ENCODE measurements around the gene IL26. TPM values are rescaled to one million over a fixed set of nuclear protein-coding genes. Genes with fewer than 3 reads are reported as not detected.

Gene IL26
- total RNA-seq, 5 donors from 2014 or later (not counting 1 experiment from before 2014, with no cell fraction given) = 0.39 TPM; not detected in 4

GRCh38 chr12:68245180-68246021 is 19.8 kb upstream of the IL26 start:
- no peak overlapping the region for H3K27ac ChIP-seq (ENCODE audit: low read length)
- ChIA-PET CTCF (no interaction called here), POLR2A (interaction anchor here (0.5 to 0.8 kb wide), 3 partner anchors 63 to 217 kb away, joined by 3 to 4 read pairs (median 4); no protein-coding TSS in a partner anchor)
- Mint-ChIP-seq H3K9me3 (no peaks in the 10 kb centered on the region), H3K27ac (no peak overlapping the region), H3K4me3 (no peak overlapping the region), H3K4me1 (peaks cover 11 to 13% (median 13%) of the 10 kb centered on the region in 3 donors), H3K36me3 (no peaks in the 10 kb centered on the region), H3K27me3 (peaks cover 0 to 4% of the 10 kb centered on the region in 2 donors)
- DNase-seq = no peak
- peaks cover 0 to 3% of the 10 kb centered on the region in 2 experiments for H3K27me3 ChIP-seq (replicated peaks in 1 of 2; ENCODE audit: control insufficient read depth in 2 of 2, extremely low read depth in 1 of 2, insufficient read depth in 2 of 2, low read length in 1 of 2)
- no peak for ATAC-seq (replicated peaks in 1 of 4)
- WGBS (ENCODE audit: insufficient coverage) = 67% methylated on average over 1 of the region's 6 CpGs
- H3K4me1 ChIP-seq (ENCODE audit: control insufficient read depth in 1 of 2, extremely low read depth in 1 of 2, insufficient read depth in 2 of 2, low read length in 2 of 2) = peaks cover 8 to 9% of the 10 kb centered on the region in 2 experiments
- H3K9me3 ChIP-seq = no peaks in the 10 kb centered on the region
- H3K36me3 ChIP-seq (ENCODE audit: control insufficient read depth in 2 of 2, extremely low read depth in 1 of 2, insufficient read depth in 1 of 2, low read length in 1 of 2) = no peaks in the 10 kb centered on the region
- H3K4me3 ChIP-seq (ENCODE audit: control insufficient read depth in 1 of 2, extremely low read depth in 1 of 2, low read length in 1 of 2) = no peak overlapping the region

- ChIA-PET POLR2A (no interaction called here), CTCF (no interaction called here)
- no peaks in the 10 kb centered on the region for H3K36me3 ChIP-seq (ENCODE audit: control insufficient read depth in 2 of 2, extremely low read depth in 1 of 2, insufficient read depth in 1 of 2, low read length in 1 of 2)
- no peaks in the 10 kb centered on the region for H3K9me3 Mint-ChIP-seq
- H3K36me3 Mint-ChIP-seq = no peaks in the 10 kb centered on the region
- H3K4me3 ChIP-seq (ENCODE audit: control insufficient read depth in 1 of 2, extremely low read depth in 1 of 2, low read length in 1 of 2) = no peak overlapping the region
- H3K9me3 ChIP-seq = no peaks in the 10 kb centered on the region
- no peak overlapping the region for H3K4me3 Mint-ChIP-seq
- H3K27ac Mint-ChIP-seq = no peak overlapping the region
- H3K4me1 ChIP-seq (ENCODE audit: control insufficient read depth in 1 of 2, extremely low read depth in 1 of 2, insufficient read depth in 2 of 2, low read length in 2 of 2) = peaks cover 8 to 14% of the 10 kb centered on the region in 2 experiments
- ATAC-seq (replicated peaks in 1 of 4) (no peak), DNase-seq (no peak)
- no peaks in the 10 kb centered on the region for H3K27me3 ChIP-seq (replicated peaks in 1 of 2; ENCODE audit: control insufficient read depth in 2 of 2, extremely low read depth in 1 of 2, insufficient read depth in 2 of 2, low read length in 1 of 2)
- no peak overlapping the region for H3K27ac ChIP-seq (ENCODE audit: low read length)
- H3K4me1 Mint-ChIP-seq = peaks cover 19 to 25% (median 21%) of the 10 kb centered on the region in 3 donors
- peaks cover 0 to 4% of the 10 kb centered on the region in 2 donors for H3K27me3 Mint-ChIP-seq
Observed at GRCh38 chr12:68242777-68243176, 17.2 kb upstream of the IL26 start.

- H3K36me3 Mint-ChIP-seq = no peaks in the 10 kb centered on the region
- ChIA-PET POLR2A (interaction anchor here in 1 of 2 donors (0.5 to 0.6 kb wide), 2 partner anchors 94 to 596 kb away, joined by 3 to 4 read pairs; no protein-coding TSS in a partner anchor), CTCF (interaction anchor here (0.5 to 2.0 kb wide), 7 partner anchors 17 to 947 kb away, joined by 3 to 13 read pairs (median 3); no protein-coding TSS in a partner anchor)
- no peaks in the 10 kb centered on the region for H3K9me3 Mint-ChIP-seq
- peak overlapping the region; percentile 39 to 60 (median 39) for H3K4me3 Mint-ChIP-seq
- Histone ChIP-seq H3K9me3 (no peaks in the 10 kb centered on the region), H3K4me1 (ENCODE audit: control insufficient read depth in 1 of 2, extremely low read depth in 1 of 2, insufficient read depth in 2 of 2, low read length in 2 of 2) (peaks cover 18 to 26% of the 10 kb centered on the region in 2 experiments), H3K36me3 (ENCODE audit: control insufficient read depth in 2 of 2, extremely low read depth in 1 of 2, insufficient read depth in 1 of 2, low read length in 1 of 2) (no peaks in the 10 kb centered on the region), H3K4me3 (ENCODE audit: control insufficient read depth in 1 of 2, extremely low read depth in 1 of 2, low read length in 1 of 2) (no peak overlapping the region), H3K27me3 (replicated peaks in 1 of 2; ENCODE audit: control insufficient read depth in 2 of 2, extremely low read depth in 1 of 2, insufficient read depth in 2 of 2, low read length in 1 of 2) (no peaks in the 10 kb centered on the region), H3K27ac (ENCODE audit: low read length) (peak overlapping the region; percentile 68)
- ATAC-seq (replicated peaks in 1 of 4) (peak; percentile 92 to 94 (median 93)), DNase-seq (peak in 29 of 35 experiments; percentile 8 to 71 (median 29))
- peak overlapping the region; percentile 92 to 96 for H3K27ac Mint-ChIP-seq
- H3K4me1 Mint-ChIP-seq = peaks cover 36 to 40% (median 39%) of the 10 kb centered on the region in 3 donors
- 0% methylated on average over 1 of the region's 1 CpG for WGBS (ENCODE audit: insufficient coverage)
- H3K27me3 Mint-ChIP-seq = no peaks in the 10 kb centered on the region
Observed at GRCh38 chr12:68240975-68241374, 15.4 kb upstream of the IL26 start.

GRCh38 chr12:68240079-68240478 is 14.5 kb upstream of the IL26 start:
- ATAC-seq (replicated peaks in 1 of 4) (no peak), DNase-seq (no peak)
- no peak overlapping the region for H3K4me3 ChIP-seq (ENCODE audit: control insufficient read depth in 1 of 2, extremely low read depth in 1 of 2, low read length in 1 of 2)
- H3K4me3 Mint-ChIP-seq = peak overlapping the region in 1 of 3 donors; percentile 60
- no peaks in the 10 kb centered on the region for H3K9me3 ChIP-seq
- CTCF ChIA-PET = no interaction called here
- peaks cover 42 to 47% (median 45%) of the 10 kb centered on the region in 3 donors for H3K4me1 Mint-ChIP-seq
- H3K4me1 ChIP-seq (ENCODE audit: control insufficient read depth in 1 of 2, extremely low read depth in 1 of 2, insufficient read depth in 2 of 2, low read length in 2 of 2) = peaks cover 18 to 28% of the 10 kb centered on the region in 2 experiments
- 81% methylated on average over 1 of the region's 1 CpG for WGBS (ENCODE audit: insufficient coverage)
- H3K9me3 Mint-ChIP-seq = no peaks in the 10 kb centered on the region
- H3K27me3 Mint-ChIP-seq = no peaks in the 10 kb centered on the region
- H3K27me3 ChIP-seq (replicated peaks in 1 of 2; ENCODE audit: control insufficient read depth in 2 of 2, extremely low read depth in 1 of 2, insufficient read depth in 2 of 2, low read length in 1 of 2) = no peaks in the 10 kb centered on the region
- H3K36me3 ChIP-seq (ENCODE audit: control insufficient read depth in 2 of 2, extremely low read depth in 1 of 2, insufficient read depth in 1 of 2, low read length in 1 of 2) = no peaks in the 10 kb centered on the region
- H3K27ac ChIP-seq (ENCODE audit: low read length) = peak overlapping the region; percentile 68
- POLR2A ChIA-PET = no interaction called here
- peak overlapping the region; percentile 92 to 96 for H3K27ac Mint-ChIP-seq
- no peaks in the 10 kb centered on the region for H3K36me3 Mint-ChIP-seq

GRCh38 chr12:68239309-68239982 is 13.8 kb upstream of the IL26 start:
- Histone ChIP-seq H3K27me3 (replicated peaks in 1 of 2; ENCODE audit: control insufficient read depth in 2 of 2, extremely low read depth in 1 of 2, insufficient read depth in 2 of 2, low read length in 1 of 2) (no peaks in the 10 kb centered on the region), H3K4me1 (ENCODE audit: control insufficient read depth in 1 of 2, extremely low read depth in 1 of 2, insufficient read depth in 2 of 2, low read length in 2 of 2) (peaks cover 18 to 28% of the 10 kb centered on the region in 2 experiments), H3K9me3 (no peaks in the 10 kb centered on the region), H3K36me3 (ENCODE audit: control insufficient read depth in 2 of 2, extremely low read depth in 1 of 2, insufficient read depth in 1 of 2, low read length in 1 of 2) (no peaks in the 10 kb centered on the region), H3K27ac (ENCODE audit: low read length) (no peak overlapping the region), H3K4me3 (ENCODE audit: control insufficient read depth in 1 of 2, extremely low read depth in 1 of 2, low read length in 1 of 2) (no peak overlapping the region)
- ATAC-seq (replicated peaks in 1 of 4) (no peak), DNase-seq (no peak)
- Mint-ChIP-seq H3K36me3 (no peaks in the 10 kb centered on the region), H3K27ac (peak overlapping the region; percentile 92 to 96), H3K4me1 (peaks cover 47 to 53% (median 49%) of the 10 kb centered on the region in 3 donors), H3K27me3 (no peaks in the 10 kb centered on the region), H3K4me3 (no peak overlapping the region), H3K9me3 (no peaks in the 10 kb centered on the region)
- WGBS (ENCODE audit: insufficient coverage) = 100% methylated on average over 3 of the region's 6 CpGs
- POLR2A ChIA-PET = interaction anchor here (0.6 to 0.7 kb wide), 4 partner anchors 77 to 256 kb away, joined by 3 to 10 read pairs (median 4); no protein-coding TSS in a partner anchor
- CTCF ChIA-PET = interaction anchor here in 1 of 2 donors (0.5 kb wide), 1 partner anchor 18 kb away, joined by 4 read pairs; no protein-coding TSS in a partner anchor

GRCh38 chr12:68237619-68238018 is 12.0 kb upstream of the IL26 start:
- H3K27ac ChIP-seq (ENCODE audit: low read length) = no peak overlapping the region
- H3K36me3 ChIP-seq (ENCODE audit: control insufficient read depth in 2 of 2, extremely low read depth in 1 of 2, insufficient read depth in 1 of 2, low read length in 1 of 2) = no peaks in the 10 kb centered on the region
- ATAC-seq (replicated peaks in 1 of 4) (no peak), DNase-seq (no peak)
- Mint-ChIP-seq H3K27me3 (no peaks in the 10 kb centered on the region), H3K36me3 (no peaks in the 10 kb centered on the region), H3K9me3 (no peaks in the 10 kb centered on the region), H3K4me3 (peak overlapping the region in 2 of 3 donors; percentile 84 to 86), H3K4me1 (peaks cover 49 to 58% (median 51%) of the 10 kb centered on the region in 3 donors), H3K27ac (peak overlapping the region; percentile 91 to 97)
- POLR2A ChIA-PET = no interaction called here
- H3K27me3 ChIP-seq (replicated peaks in 1 of 2; ENCODE audit: control insufficient read depth in 2 of 2, extremely low read depth in 1 of 2, insufficient read depth in 2 of 2, low read length in 1 of 2) = no peaks in the 10 kb centered on the region
- no peak overlapping the region for H3K4me3 ChIP-seq (ENCODE audit: control insufficient read depth in 1 of 2, extremely low read depth in 1 of 2, low read length in 1 of 2)
- peaks cover 18 to 28% of the 10 kb centered on the region in 2 experiments for H3K4me1 ChIP-seq (ENCODE audit: control insufficient read depth in 1 of 2, extremely low read depth in 1 of 2, insufficient read depth in 2 of 2, low read length in 2 of 2)
- no CpG with 5 or more reads among the region's 2 CpGs for WGBS (ENCODE audit: insufficient coverage)
- CTCF ChIA-PET = interaction anchor here in 1 of 2 donors (0.6 to 2.8 kb wide), 3 partner anchors 9 to 197 kb away, joined by 3 to 15 read pairs (median 6); no protein-coding TSS in a partner anchor
- no peaks in the 10 kb centered on the region for H3K9me3 ChIP-seq

Data from T-cell (primary cell).